HG03025 (cell line): ENCODE measurements around the gene ZNF263.
"Not testable (repeated sequence)": the region's sequence is repeated elsewhere in the genome, so short reads cannot be mapped to it uniquely, and the experiment has no call there.

Experiments used
- ATAC-seq: cut with Tn5 transposase; IDR thresholded peaks from one replicate; pipeline ENCODE4 v1.9.1; 2021; ENCODE audit warnings: mild to moderate bottlenecking, moderate library complexity; ENCODE audit not compliant: unreplicated experiment, low FRiP score

Gene ZNF263

GRCh38 chr16:3266873-3267537, 16.3 kb upstream of the ZNF263 start:
- no peak for ATAC-seq

GRCh38 chr16:3268294-3268693, 15.0 kb upstream of the ZNF263 start:
- no peak for ATAC-seq

- not testable (repeated sequence) for ATAC-seq
Observed at GRCh38 chr16:3270718-3271117, 12.6 kb upstream of the ZNF263 start.

GRCh38 chr16:3271281-3271680, 12.0 kb upstream of the ZNF263 start:
- not testable (repeated sequence) for ATAC-seq

- ATAC-seq: no peak
Observed at GRCh38 chr16:3274490-3274889, 8.8 kb upstream of the ZNF263 start.

GRCh38 chr16:3274947-3275346, 8.3 kb upstream of the ZNF263 start:
- no peak for ATAC-seq

GRCh38 chr16:3276679-3277078, 6.6 kb upstream of the ZNF263 start:
- no peak for ATAC-seq

- ATAC-seq: no peak
Observed at GRCh38 chr16:3281222-3281820, 2.0 kb upstream of the ZNF263 start.

GRCh38 chr16:3282103-3282729, 1.1 kb upstream of the ZNF263 start:
- ATAC-seq: peak; percentile 30

- ATAC-seq: no peak
Observed at GRCh38 chr16:3283543-3284447, 504 bp downstream of the ZNF263 start.

- no peak for ATAC-seq
Observed at GRCh38 chr16:3285131-3285530, 1.8 kb downstream of the ZNF263 start.

GRCh38 chr16:3289998-3290673, 6.8 kb downstream of the ZNF263 start:
- no peak for ATAC-seq

- no peak for ATAC-seq
Observed at GRCh38 chr16:3292604-3293003, 9.3 kb downstream of the ZNF263 start.

- ATAC-seq: no peak
Observed at GRCh38 chr16:3295209-3295608, 11.9 kb downstream of the ZNF263 start.

GRCh38 chr16:3295783-3296182, 12.5 kb downstream of the ZNF263 start:
- ATAC-seq: no peak

- ATAC-seq: no peak
Observed at GRCh38 chr16:3304370-3304769, 21.1 kb downstream of the ZNF263 start.

GRCh38 chr16:3305109-3306068, 22.1 kb downstream of the ZNF263 start, which contains the start of the genes TIGD7 and ZNF75A:
Gene TIGD7, minus strand, starts transcription at chr16:3305430. Its CDS starts 4,816 bp downstream, at chr16:3300614.
Gene ZNF75A, plus strand, starts transcription at chr16:3305497. Its CDS starts 2,932 bp downstream, at chr16:3308429.
- peak; percentile 94 for ATAC-seq

GRCh38 chr16:3306078-3306477, 22.8 kb downstream of the ZNF263 start:
- no peak for ATAC-seq

GRCh38 chr16:3311496-3311895, 28.2 kb downstream of the ZNF263 start:
- ATAC-seq: no peak
